Measurements from ENCODE around the gene HOXA7. TPM values are rescaled to one million over a fixed set of nuclear protein-coding genes. Genes with fewer than 3 reads are reported as not detected.

HOXA7 gene
- total RNA-seq, 2 donors from 2014 or later = 0.26 to 0.66 TPM

DNA sequence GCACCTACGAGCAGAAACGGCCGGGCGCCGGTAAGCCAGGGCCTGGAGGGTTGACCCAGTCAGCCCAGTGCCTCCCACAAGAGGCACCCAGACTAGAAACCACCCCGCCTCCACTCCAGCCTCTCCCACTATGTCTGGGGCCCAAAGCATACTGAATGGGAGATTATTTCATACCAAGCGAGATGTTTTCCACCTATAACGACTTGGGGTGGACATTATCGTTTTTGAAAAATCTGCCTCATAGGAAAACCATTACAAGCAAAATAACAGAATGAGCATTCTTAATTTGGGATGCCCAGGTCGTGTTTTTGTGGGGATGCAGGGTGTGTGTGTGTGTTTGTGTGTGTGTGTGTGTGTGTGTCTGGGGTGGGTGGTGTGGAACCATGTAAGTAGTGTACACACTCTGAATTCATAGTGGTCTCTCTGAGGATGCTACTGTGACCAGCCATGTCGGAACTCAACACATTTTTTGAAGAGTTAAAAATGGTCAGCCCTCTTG lies 10.5 kb downstream of the HOXA7 start:
- Histone ChIP-seq H3K4me3 (no peak overlapping the region), H3K36me3 (replicated peaks in 1 of 2; ENCODE audit: insufficient read depth in 1 of 2, low read depth in 2 of 2) (no peaks in the 10 kb centered on the region), H3K9me3 (no peaks in the 10 kb centered on the region), H3K27me3 (peaks cover 0 to 78% of the 10 kb centered on the region in 2 donors), H3K27ac (no peak overlapping the region), H3K4me1 (peaks cover 41% of the 10 kb centered on the region)
- WGBS, 2 donors = 29 to 31% methylated on average over 9 to 11 of the region's 11 CpGs
- ATAC-seq = no peak
- intact Hi-C loops (cut with DNase I) = no loop called here
- no peak for TF ChIP-seq POLR2A (IDR thresholded peaks at IDR 0.05)
- TF ChIP-seq, protein P1, sequence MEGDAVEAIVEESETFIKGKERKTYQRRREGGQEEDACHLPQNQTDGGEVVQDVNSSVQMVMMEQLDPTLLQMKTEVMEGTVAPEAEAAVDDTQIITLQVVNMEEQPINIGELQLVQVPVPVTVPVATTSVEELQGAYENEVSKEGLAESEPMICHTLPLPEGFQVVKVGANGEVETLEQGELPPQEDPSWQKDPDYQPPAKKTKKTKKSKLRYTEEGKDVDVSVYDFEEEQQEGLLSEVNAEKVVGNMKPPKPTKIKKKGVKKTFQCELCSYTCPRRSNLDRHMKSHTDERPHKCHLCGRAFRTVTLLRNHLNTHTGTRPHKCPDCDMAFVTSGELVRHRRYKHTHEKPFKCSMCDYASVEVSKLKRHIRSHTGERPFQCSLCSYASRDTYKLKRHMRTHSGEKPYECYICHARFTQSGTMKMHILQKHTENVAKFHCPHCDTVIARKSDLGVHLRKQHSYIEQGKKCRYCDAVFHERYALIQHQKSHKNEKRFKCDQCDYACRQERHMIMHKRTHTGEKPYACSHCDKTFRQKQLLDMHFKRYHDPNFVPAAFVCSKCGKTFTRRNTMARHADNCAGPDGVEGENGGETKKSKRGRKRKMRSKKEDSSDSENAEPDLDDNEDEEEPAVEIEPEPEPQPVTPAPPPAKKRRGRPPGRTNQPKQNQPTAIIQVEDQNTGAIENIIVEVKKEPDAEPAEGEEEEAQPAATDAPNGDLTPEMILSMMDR (IDR thresholded peaks at IDR 0.05) = no peak
- DNase-seq = no peak

DNA sequence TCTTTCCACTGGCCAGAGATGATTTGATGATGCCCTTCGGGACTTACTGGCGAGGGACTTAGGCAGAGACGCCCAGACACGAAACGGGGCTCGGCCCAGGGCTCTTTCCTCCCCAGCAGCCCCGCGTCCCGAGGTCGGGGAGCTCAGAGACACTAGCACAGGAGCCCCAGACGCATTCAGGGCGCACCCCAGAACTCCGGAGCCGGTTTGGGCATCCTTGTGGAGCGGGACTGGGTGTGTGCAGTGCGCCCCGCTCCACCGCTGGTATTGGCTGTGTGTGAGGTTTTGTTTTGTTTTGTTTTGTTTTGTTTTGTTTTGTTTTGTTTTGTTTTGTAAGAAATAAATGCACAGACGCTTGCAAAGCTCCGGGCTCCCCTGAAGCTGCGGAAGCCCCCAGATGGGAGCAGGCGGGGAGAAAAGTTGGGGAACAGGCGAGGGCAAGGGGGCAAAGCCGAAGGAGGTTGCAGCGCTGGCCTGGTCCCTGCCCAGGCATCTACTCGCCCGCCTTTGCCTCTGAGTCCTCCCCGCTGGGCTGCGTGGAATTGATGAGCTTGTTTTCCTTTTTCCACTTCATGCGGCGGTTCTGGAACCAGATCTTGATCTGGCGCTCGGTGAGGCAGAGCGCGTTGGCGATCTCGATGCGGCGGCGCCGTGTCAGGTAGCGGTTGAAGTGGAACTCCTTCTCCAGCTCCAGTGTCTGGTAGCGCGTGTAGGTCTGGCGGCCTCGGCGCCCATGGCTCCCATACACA lies 11.1 kb downstream of the HOXA7 start:
- WGBS, 2 donors = 19 to 20% methylated on average over 42 to 47 of the region's 47 CpGs
- Histone ChIP-seq H3K27me3 (peaks cover 0 to 82% of the 10 kb centered on the region in 2 donors), H3K4me3 (no peak overlapping the region), H3K27ac (no peak overlapping the region), H3K4me1 (peaks cover 37% of the 10 kb centered on the region), H3K36me3 (replicated peaks in 1 of 2; ENCODE audit: insufficient read depth in 1 of 2, low read depth in 2 of 2) (no peaks in the 10 kb centered on the region), H3K9me3 (no peaks in the 10 kb centered on the region)
- intact Hi-C loops (cut with DNase I) = no loop called here
- no peak for DNase-seq
- no peak for ATAC-seq
- TF ChIP-seq, protein P1 (IDR thresholded peaks at IDR 0.05) = no peak
- TF ChIP-seq POLR2A (IDR thresholded peaks at IDR 0.05) = no peak

DNA sequence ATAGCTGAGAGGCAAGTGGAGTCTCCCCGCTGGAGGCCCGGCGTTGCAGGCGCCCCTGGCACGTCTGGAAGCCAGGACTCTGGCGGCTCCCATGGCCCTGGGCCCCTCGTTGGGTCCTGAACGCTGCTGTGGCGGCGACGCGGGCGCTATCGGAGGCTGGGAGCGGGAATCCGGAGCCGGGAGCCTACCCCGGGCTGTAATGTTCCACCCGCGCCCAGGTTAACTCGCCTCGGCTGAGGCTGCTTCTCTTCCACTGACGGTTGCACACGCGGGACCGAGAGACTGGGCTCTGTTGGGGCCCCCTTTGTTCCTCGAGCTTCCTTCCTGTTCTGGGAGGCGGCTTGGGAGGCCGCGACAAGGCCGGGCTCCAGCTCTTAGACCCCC lies 11.7 kb downstream of the HOXA7 start:
- no peak overlapping the region for H3K27ac ChIP-seq

DNA sequence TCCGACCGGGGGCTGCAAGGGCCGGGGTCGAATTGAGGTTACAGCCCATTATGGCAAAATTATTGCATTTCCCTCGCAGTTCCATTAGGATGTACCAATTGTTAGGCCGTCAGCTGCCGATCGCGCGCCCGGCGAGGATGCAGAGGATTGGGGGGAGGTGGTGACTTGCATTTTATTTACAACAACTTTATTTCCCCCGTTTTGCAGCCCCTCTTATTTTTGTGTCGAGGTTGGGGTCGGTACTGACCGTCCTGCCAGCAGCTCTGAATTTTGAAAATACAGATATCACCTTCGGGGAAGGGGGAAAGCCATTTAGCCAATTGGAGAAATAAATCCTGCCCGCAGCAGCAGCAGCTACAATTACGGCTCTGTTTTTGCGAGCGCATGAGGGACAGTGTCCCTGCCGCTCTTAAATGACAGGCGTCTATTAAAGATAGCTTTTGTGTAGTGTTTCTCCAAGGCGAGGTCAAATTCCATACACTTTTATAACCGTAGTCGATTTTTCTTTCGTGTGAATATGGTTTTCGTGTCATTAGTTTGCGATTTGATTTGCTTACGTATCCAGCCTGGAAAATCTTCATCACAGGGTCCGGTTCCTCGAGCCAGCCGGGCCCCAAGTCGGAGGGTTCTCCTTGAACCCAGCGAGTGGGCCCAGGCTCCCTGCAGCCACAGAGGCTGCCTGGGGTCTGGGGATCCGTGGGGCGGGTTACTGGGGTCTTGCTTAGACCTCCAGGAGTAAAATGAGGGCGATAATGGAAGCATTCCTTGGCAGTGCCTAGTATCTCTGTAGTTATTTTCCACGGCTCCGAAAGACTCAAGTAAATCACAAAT lies 12.3 kb downstream of the HOXA7 start:
- ATAC-seq (no peak), DNase-seq (no peak)
- 22 to 28% methylated on average over 34 to 40 of the region's 40 CpGs for WGBS, 2 donors
- intact Hi-C loops (cut with DNase I) = no loop called here
- H3K27ac ChIP-seq = no peak overlapping the region
- no peaks in the 10 kb centered on the region for H3K36me3 ChIP-seq (replicated peaks in 1 of 2; ENCODE audit: insufficient read depth in 1 of 2, low read depth in 2 of 2)
- H3K4me1 ChIP-seq = peaks cover 41% of the 10 kb centered on the region
- no peak for TF ChIP-seq POLR2A (IDR thresholded peaks at IDR 0.05)
- TF ChIP-seq, protein P1 (IDR thresholded peaks at IDR 0.05) = no peak
- H3K27me3 ChIP-seq = peaks cover 0 to 90% of the 10 kb centered on the region in 2 donors
- H3K9me3 ChIP-seq = no peaks in the 10 kb centered on the region
- no peak overlapping the region for H3K4me3 ChIP-seq

More for the DNA sequence above, 11.7 kb downstream of the HOXA7 start:
- Histone ChIP-seq H3K36me3 (replicated peaks in 1 of 2; ENCODE audit: insufficient read depth in 1 of 2, low read depth in 2 of 2) (no peaks in the 10 kb centered on the region), H3K9me3 (no peaks in the 10 kb centered on the region), H3K4me3 (no peak overlapping the region), H3K4me1 (peaks cover 36% of the 10 kb centered on the region), H3K27me3 (peaks cover 0 to 88% of the 10 kb centered on the region in 2 donors)
- DNase-seq (no peak), ATAC-seq (no peak)
- 6 to 18% methylated on average over 7 to 31 of the region's 31 CpGs for WGBS, 2 donors
- intact Hi-C loops (cut with DNase I) = no loop called here
- TF ChIP-seq POLR2A (IDR thresholded peaks at IDR 0.05) = no peak
- TF ChIP-seq, protein P1 (IDR thresholded peaks at IDR 0.05) = no peak
